Ishikawa (cell line): ENCODE measurements around the gene C18orf54.

Experiments
- CEBPB ChIP-seq: IDR thresholded peaks from 2 replicates; pipeline ENCODE4 v1.6.1; 2012
- CREB1 ChIP-seq: IDR thresholded peaks from 2 replicates; pipeline ENCODE4 v1.6.1; 2012; ENCODE audit warnings: low read depth
- EGR1 ChIP-seq: IDR thresholded peaks from 2 replicates; pipeline ENCODE4 v1.6.1; 2012
- EP300 ChIP-seq: IDR thresholded peaks from 2 replicates; pipeline ENCODE4 v1.6.1; 2012; ENCODE audit warnings: borderline replicate concordance
- FOXM1 ChIP-seq: IDR thresholded peaks from 2 replicates; pipeline ENCODE4 v1.6.1; 2012; ENCODE audit warnings: low read depth, borderline replicate concordance
- MAX ChIP-seq: IDR thresholded peaks from 2 replicates; pipeline ENCODE4 v1.6.1; 2012
- NFIC ChIP-seq: IDR thresholded peaks from 2 replicates; pipeline ENCODE4 v1.6.1; 2012
- RAD21 ChIP-seq: IDR thresholded peaks from 2 replicates; pipeline ENCODE4 v1.6.1; 2012; ENCODE audit warnings: low read depth
- TAF1 ChIP-seq: IDR thresholded peaks from 2 replicates; pipeline ENCODE4 v1.6.1; 2012; ENCODE audit warnings: low read depth, mild to moderate bottlenecking
- TCF12 ChIP-seq: IDR thresholded peaks from 2 replicates; pipeline ENCODE4 v1.6.1; 2012; ENCODE audit warnings: low read depth
- TEAD4 ChIP-seq: IDR thresholded peaks from 2 replicates; pipeline ENCODE4 v1.6.1; 2012
- USF1 ChIP-seq: IDR thresholded peaks from 2 replicates; pipeline ENCODE4 v1.6.1; 2012
- YY1 ChIP-seq: IDR thresholded peaks from 2 replicates; pipeline ENCODE4 v1.6.1; 2012; ENCODE audit warnings: low read depth
- ZBTB7A ChIP-seq: IDR thresholded peaks from 2 replicates; pipeline ENCODE4 v1.6.1; 2012; ENCODE audit warnings: low read depth
- TF ChIP-seq, protein P1 (sequence below): IDR thresholded peaks from 2 replicates; pipeline ENCODE4 v1.6.1; 2012; ENCODE audit warnings: low read depth, mild to moderate bottlenecking

C18orf54 gene

GRCh38 chr18:54357660-54358494, at the start of gene C18orf54, which contains the start of gene STARD6:
TSS of gene C18orf54 (plus strand) at chr18:54357906. CDS start at chr18:54360573, 2,667 bp downstream.
TSS of gene STARD6 (minus strand) at chr18:54357858. CDS start at chr18:54354573, 3,285 bp downstream.
- peak; percentile 87 for TF ChIP-seq TAF1
- TF ChIP-seq FOXM1, result no peak
- peak; percentile 27; the same call in 1 of the 2 replicates for TF ChIP-seq TCF12
- peak; percentile 96 for TF ChIP-seq YY1
- 0 out of 2 replicates have a peak, but pooled peaks have one; percentile 21 for TF ChIP-seq TEAD4
- TF ChIP-seq EGR1, result 0 out of 2 replicates have a peak, but pooled peaks have one; percentile 9
- TF ChIP-seq CREB1, result no peak
- TF ChIP-seq MAX, result peak; percentile 81
- peak; percentile 69 for TF ChIP-seq ZBTB7A
- TF ChIP-seq CEBPB, result no peak; the same call in 1 of the 2 replicates
- TF ChIP-seq NFIC, result no peak

DNA sequence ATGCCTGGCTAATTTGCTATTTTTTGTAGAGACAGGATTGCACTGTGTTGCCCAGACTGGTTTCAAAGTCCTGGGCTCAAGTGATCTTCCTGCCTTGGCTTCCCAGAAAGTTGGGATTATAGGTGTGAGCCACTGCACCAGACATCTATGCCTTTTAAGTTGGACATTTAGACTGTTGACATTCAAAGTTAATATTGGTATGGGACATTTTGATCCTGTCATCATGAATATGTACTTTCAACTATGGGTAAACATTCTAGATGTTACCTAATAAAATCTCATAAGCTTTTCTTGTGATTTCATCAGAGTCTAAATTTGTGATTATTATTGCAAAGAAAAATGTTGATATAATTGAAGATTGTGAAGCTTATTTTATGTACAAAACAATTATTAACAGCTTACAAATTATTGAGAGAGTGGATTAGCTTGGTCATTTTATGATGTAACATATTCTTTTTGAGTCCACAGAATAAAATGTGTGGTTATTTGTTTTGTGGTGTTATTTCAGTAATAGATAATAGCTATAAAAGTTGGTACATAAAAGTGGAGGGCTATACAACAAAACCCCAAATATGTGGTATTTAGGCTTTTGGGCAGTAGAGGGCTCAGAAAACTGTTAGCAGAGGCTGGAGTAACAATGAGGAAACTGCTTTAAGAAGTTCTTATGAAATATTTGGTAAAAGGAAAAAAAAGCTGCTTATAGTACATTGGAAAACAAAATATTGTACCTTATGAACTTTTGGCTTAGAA, 41.5 kb upstream of the C18orf54 start:
- TF ChIP-seq EGR1 (no peak), TEAD4 (no peak), RAD21 (no peak), MAX (no peak), CREB1 (no peak), TAF1 (no peak), NFIC (no peak)
- TF ChIP-seq, protein P1, sequence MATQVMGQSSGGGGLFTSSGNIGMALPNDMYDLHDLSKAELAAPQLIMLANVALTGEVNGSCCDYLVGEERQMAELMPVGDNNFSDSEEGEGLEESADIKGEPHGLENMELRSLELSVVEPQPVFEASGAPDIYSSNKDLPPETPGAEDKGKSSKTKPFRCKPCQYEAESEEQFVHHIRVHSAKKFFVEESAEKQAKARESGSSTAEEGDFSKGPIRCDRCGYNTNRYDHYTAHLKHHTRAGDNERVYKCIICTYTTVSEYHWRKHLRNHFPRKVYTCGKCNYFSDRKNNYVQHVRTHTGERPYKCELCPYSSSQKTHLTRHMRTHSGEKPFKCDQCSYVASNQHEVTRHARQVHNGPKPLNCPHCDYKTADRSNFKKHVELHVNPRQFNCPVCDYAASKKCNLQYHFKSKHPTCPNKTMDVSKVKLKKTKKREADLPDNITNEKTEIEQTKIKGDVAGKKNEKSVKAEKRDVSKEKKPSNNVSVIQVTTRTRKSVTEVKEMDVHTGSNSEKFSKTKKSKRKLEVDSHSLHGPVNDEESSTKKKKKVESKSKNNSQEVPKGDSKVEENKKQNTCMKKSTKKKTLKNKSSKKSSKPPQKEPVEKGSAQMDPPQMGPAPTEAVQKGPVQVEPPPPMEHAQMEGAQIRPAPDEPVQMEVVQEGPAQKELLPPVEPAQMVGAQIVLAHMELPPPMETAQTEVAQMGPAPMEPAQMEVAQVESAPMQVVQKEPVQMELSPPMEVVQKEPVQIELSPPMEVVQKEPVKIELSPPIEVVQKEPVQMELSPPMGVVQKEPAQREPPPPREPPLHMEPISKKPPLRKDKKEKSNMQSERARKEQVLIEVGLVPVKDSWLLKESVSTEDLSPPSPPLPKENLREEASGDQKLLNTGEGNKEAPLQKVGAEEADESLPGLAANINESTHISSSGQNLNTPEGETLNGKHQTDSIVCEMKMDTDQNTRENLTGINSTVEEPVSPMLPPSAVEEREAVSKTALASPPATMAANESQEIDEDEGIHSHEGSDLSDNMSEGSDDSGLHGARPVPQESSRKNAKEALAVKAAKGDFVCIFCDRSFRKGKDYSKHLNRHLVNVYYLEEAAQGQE, result no peak

DNA sequence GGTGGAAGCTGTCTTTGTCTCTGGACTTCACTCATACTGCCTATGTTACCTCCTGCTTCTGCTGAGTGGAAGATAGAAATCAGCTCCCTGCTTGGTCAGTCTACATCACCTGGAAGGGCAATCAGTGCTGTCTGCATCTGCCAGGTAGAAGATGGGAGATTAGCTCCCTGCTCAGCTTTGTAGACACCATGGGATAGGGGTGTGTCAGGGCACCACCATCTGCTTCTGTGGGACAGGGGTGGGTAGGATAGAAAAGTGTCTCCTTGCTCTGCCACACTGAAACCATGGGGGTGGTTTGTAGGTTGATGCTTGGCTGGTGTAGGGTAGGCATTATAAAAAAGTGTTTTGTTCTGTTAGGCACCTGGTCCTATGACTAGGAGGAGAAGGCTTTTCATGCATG, 34.1 kb upstream of the C18orf54 start:
- TF ChIP-seq CREB1 (no peak), TCF12 (no peak), CEBPB (no peak), EP300 (no peak), TAF1 (no peak), NFIC (no peak), ZBTB7A (no peak), FOXM1 (no peak)
- TF ChIP-seq, protein P1, result no peak

DNA sequence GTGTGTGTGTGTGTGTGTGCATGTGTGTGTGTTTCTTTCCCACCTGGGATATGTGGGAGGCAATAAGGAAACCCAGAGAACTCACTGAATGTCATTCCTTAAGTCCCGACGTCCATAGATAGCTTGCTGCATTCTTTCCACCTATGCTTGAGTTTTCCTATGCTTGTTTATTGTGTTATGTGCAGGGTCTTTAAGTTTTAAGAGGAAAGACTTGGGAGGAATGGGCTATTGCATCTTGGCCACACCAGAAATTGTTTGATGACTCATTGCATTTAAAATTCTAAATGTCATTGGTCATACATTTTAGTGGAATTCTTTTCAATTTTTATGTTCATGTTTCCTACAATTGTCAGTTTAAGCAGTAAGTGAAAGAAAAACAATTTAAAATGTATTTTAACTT, 33.7 kb upstream of the C18orf54 start:
- no peak for TF ChIP-seq FOXM1
- no peak for TF ChIP-seq RAD21
- TF ChIP-seq CEBPB, result no peak
- no peak for TF ChIP-seq TCF12
- TF ChIP-seq YY1, result no peak
- TF ChIP-seq ZBTB7A, result no peak
- TF ChIP-seq TEAD4, result no peak
- TF ChIP-seq TAF1, result no peak
- TF ChIP-seq MAX, result no peak
- TF ChIP-seq CREB1, result no peak
- TF ChIP-seq NFIC, result no peak
- no peak for TF ChIP-seq USF1
- TF ChIP-seq EGR1, result no peak
- TF ChIP-seq, protein P1, result no peak
